HepG2 (cell line): ENCODE results near the gene SLC9B2. TPM values are rescaled to one million over a fixed set of nuclear protein-coding genes. Genes with fewer than 3 reads are reported as not detected.

Source experiments
- ATF6 ChIP-seq: sonication (generic); formaldehyde crosslinking; conservative IDR thresholded peaks from 2 replicates; pipeline ENCODE4 v1.4.0; 2020; ENCODE audit warnings: missing genetic modification reagents
- ESRRA ChIP-seq: sonication (generic); formaldehyde crosslinking; IDR thresholded peaks from 2 replicates; pipeline ENCODE4 v1.5.1; 2020; ENCODE audit warnings: mild to moderate bottlenecking, low read depth, missing genetic modification reagents
- HNRNPL ChIP-seq: fragments of 200-400 bp; formaldehyde crosslinking; IDR thresholded peaks from 2 replicates; pipeline ENCODE4 v1.6.1; 2017; ENCODE audit warnings: mild to moderate bottlenecking, low read depth, low read length
- MED13 ChIP-seq: sonication (generic); formaldehyde crosslinking; IDR thresholded peaks from 2 replicates; pipeline ENCODE4 v1.5.0; 2020; ENCODE audit warnings: missing genetic modification reagents
- NPAS2 ChIP-seq: sonication (generic); formaldehyde crosslinking; IDR thresholded peaks from 2 replicates; pipeline ENCODE4 v1.8.0; 2022; ENCODE audit warnings: mild to moderate bottlenecking, missing genetic modification reagents, borderline replicate concordance
- NR2C2 ChIP-seq: sonication (generic); formaldehyde crosslinking; IDR thresholded peaks from 2 replicates; pipeline ENCODE4 v1.4.0; 2020; ENCODE audit warnings: missing genetic modification reagents, mild to moderate bottlenecking, moderate library complexity, borderline replicate concordance
- NRL ChIP-seq: sonication (generic); formaldehyde crosslinking; IDR thresholded peaks from 2 replicates; pipeline ENCODE4 v1.5.0; 2020; ENCODE audit warnings: missing genetic modification reagents, mild to moderate bottlenecking, moderate library complexity, borderline replicate concordance
- PAWR ChIP-seq: sonication (generic); formaldehyde crosslinking; IDR thresholded peaks from 2 replicates; pipeline ENCODE4 v1.4.0; 2020; ENCODE audit warnings: missing genetic modification reagents, mild to moderate bottlenecking, borderline replicate concordance
- SKIL ChIP-seq: sonication (generic); formaldehyde crosslinking; IDR thresholded peaks from 2 replicates; pipeline ENCODE4 v1.8.0; 2022; ENCODE audit warnings: missing genetic modification reagents, mild to moderate bottlenecking, moderate library complexity, borderline replicate concordance
- STAG1 ChIP-seq: sonication (generic); formaldehyde crosslinking; IDR thresholded peaks from 2 replicates; pipeline ENCODE4 v1.4.0; 2020; ENCODE audit warnings: missing genetic modification reagents
- TGIF2 ChIP-seq: IDR thresholded peaks from 2 replicates; pipeline ENCODE4 v1.6.1; 2016; ENCODE audit warnings: control low read depth, missing compliant biosample characterization
- ZNF256 ChIP-seq: sonication (generic); formaldehyde crosslinking; conservative IDR thresholded peaks from 2 replicates; pipeline ENCODE4 v1.4.0; 2020; ENCODE audit warnings: missing genetic modification reagents
- ZNF282 ChIP-seq: fragments of 450-650 bp; IDR thresholded peaks from 2 replicates; pipeline ENCODE4 v1.6.1; 2018; ENCODE audit not compliant: partially characterized antibody
- ZNF326 ChIP-seq: sonication (generic); formaldehyde crosslinking; IDR thresholded peaks from 2 replicates; pipeline ENCODE4 v1.4.0; 2020; ENCODE audit warnings: missing genetic modification reagents, borderline replicate concordance
- ZNF335 ChIP-seq: sonication (generic); formaldehyde crosslinking; IDR thresholded peaks from 2 replicates; pipeline ENCODE4 v1.4.0; 2020; ENCODE audit warnings: missing genetic modification reagents
- ZNF512 ChIP-seq: sonication (generic); formaldehyde crosslinking; IDR thresholded peaks from 2 replicates; pipeline ENCODE4 v1.4.0; 2020; ENCODE audit warnings: mild to moderate bottlenecking, missing genetic modification reagents
- ZNF629 ChIP-seq: sonication (generic); formaldehyde crosslinking; conservative IDR thresholded peaks from 2 replicates; pipeline ENCODE4 v1.5.0; 2020; ENCODE audit warnings: missing genetic modification reagents
- ZNF775 ChIP-seq: sonication (generic); formaldehyde crosslinking; IDR thresholded peaks from 2 replicates; pipeline ENCODE4 v1.4.0; 2020; ENCODE audit warnings: missing genetic modification reagents, mild to moderate bottlenecking, moderate library complexity, borderline replicate concordance
- polyA plus RNA-seq, 8 experiments: library from polyadenylated mRNA; depleted of rRNA in 3 of 8; stranded (reverse) in 7 of 8; unstranded in 1 of 8; fragments of >200 nt; fragmentation: Illumina TruSeq in 4 of 8; extraction: Trizol in 4 of 8; gene quantifications; 2 replicates each; pipeline versions ENCODE4 v1.2.1 to v1.2.3, GENCODE V29; 2011 to 2016; ENCODE audit warnings: low read depth in 4 of 8, missing spikeins in 1 of 8, mixed read lengths in 1 of 8; ENCODE audit not compliant: insufficient read depth in 1 of 8
- total RNA-seq, 5 experiments: library from RNA; depleted of rRNA; stranded (reverse); fragments of >200 nt; fragmentation: Illumina TruSeq; extraction: Trizol; gene quantifications; 2 replicates each; pipeline ENCODE4 v1.2.3, GENCODE V29; 2016; ENCODE audit warnings: low read depth in 1 of 5
- TF ChIP-seq, protein P1 (sequence below): sonication (generic); formaldehyde crosslinking; IDR thresholded peaks from 2 replicates; pipeline ENCODE4 v1.5.0; 2020; ENCODE audit warnings: mild to moderate bottlenecking, missing genetic modification reagents
- TF ChIP-seq, protein P2 (sequence below): sonication (generic); formaldehyde crosslinking; IDR thresholded peaks from 2 replicates; pipeline ENCODE4 v1.4.0; 2020; ENCODE audit warnings: missing genetic modification reagents, borderline replicate concordance

SLC9B2 gene
- total and polyA plus RNA-seq, 2 of the 13 experiments (the other 11 are each of a cell fraction or from before 2014, with no cell fraction given), result 23.5 to 38.5 TPM

- TF ChIP-seq, protein P1, sequence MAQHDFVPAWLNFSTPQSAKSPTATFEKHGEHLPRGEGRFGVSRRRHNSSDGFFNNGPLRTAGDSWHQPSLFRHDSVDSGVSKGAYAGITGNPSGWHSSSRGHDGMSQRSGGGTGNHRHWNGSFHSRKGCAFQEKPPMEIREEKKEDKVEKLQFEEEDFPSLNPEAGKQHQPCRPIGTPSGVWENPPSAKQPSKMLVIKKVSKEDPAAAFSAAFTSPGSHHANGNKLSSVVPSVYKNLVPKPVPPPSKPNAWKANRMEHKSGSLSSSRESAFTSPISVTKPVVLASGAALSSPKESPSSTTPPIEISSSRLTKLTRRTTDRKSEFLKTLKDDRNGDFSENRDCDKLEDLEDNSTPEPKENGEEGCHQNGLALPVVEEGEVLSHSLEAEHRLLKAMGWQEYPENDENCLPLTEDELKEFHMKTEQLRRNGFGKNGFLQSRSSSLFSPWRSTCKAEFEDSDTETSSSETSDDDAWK (CRISPR knock-in tag), result no peak
- TF ChIP-seq SKIL (CRISPR knock-in tag) (0 out of 2 replicates have a peak, but pooled peaks have one; percentile 39), ZNF629 (0 out of 2 replicates have a peak, but pooled peaks have one; percentile 19), TGIF2 (no peak; the same call in 1 of the 2 replicates), PAWR (no peak), ZNF335 (CRISPR knock-in tag) (no peak), HNRNPL (no peak), ATF6 (CRISPR knock-in tag) (no peak), ZNF512 (CRISPR knock-in tag) (no peak), NRL (peak; percentile 86; the same call in 1 of the 2 replicates), STAG1 (CRISPR knock-in tag) (no peak), ESRRA (peak; percentile 59; the same call in 1 of the 2 replicates), ZNF775 (CRISPR knock-in tag) (no peak), ZNF256 (CRISPR knock-in tag) (no peak), MED13 (CRISPR knock-in tag) (no peak), ZNF326 (no peak), NR2C2 (CRISPR knock-in tag) (no peak), NPAS2 (CRISPR knock-in tag) (no peak), ZNF282 (no peak)
- TF ChIP-seq, protein P2, sequence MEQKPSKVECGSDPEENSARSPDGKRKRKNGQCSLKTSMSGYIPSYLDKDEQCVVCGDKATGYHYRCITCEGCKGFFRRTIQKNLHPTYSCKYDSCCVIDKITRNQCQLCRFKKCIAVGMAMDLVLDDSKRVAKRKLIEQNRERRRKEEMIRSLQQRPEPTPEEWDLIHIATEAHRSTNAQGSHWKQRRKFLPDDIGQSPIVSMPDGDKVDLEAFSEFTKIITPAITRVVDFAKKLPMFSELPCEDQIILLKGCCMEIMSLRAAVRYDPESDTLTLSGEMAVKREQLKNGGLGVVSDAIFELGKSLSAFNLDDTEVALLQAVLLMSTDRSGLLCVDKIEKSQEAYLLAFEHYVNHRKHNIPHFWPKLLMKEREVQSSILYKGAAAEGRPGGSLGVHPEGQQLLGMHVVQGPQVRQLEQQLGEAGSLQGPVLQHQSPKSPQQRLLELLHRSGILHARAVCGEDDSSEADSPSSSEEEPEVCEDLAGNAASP (CRISPR knock-in tag), result no peak
These were observed 441 bp downstream of the SLC9B2 start (continued) for GRCh38 chr4:103075894-103076746.
